ENCODE measurements around the gene NUP88.

GRCh38 chr17:5364696-5365095 is 54.8 kb downstream of the NUP88 start:
- no peak for TF ChIP-seq REST (IDR thresholded peaks at IDR 0.05; ENCODE audit: insufficient replicate concordance, low read depth)
- TF ChIP-seq, protein P1, sequence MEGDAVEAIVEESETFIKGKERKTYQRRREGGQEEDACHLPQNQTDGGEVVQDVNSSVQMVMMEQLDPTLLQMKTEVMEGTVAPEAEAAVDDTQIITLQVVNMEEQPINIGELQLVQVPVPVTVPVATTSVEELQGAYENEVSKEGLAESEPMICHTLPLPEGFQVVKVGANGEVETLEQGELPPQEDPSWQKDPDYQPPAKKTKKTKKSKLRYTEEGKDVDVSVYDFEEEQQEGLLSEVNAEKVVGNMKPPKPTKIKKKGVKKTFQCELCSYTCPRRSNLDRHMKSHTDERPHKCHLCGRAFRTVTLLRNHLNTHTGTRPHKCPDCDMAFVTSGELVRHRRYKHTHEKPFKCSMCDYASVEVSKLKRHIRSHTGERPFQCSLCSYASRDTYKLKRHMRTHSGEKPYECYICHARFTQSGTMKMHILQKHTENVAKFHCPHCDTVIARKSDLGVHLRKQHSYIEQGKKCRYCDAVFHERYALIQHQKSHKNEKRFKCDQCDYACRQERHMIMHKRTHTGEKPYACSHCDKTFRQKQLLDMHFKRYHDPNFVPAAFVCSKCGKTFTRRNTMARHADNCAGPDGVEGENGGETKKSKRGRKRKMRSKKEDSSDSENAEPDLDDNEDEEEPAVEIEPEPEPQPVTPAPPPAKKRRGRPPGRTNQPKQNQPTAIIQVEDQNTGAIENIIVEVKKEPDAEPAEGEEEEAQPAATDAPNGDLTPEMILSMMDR (IDR thresholded peaks at IDR 0.05; ENCODE audit: insufficient read depth, low read length), result no peak

Measured in HL-60 (cell line).